Natural killer cell treated with Interleukin-12 subunit alpha and Interleukin-12 subunit beta and Interleukin-15 and Interleukin-18, amount 100 ng/mL, for 72 hours (primary cell): Measurements from ENCODE around the gene SMG6. TPM values are rescaled to one million over a fixed set of nuclear protein-coding genes. Genes with fewer than 3 reads are reported as not detected.
A peak's percentile ranks its signal among the peaks of the same experiment; 100 is the strongest.

Source experiments
- ATAC-seq, 2 donors: fragments of 150-1000 bp; cut with Tn5 transposase in 1 of 2; sonication (Bioruptor Pico), chemical (Tn5 transposase) in 1 of 2; 2 replicates each; pipeline ENCODE4 v1.10.0; 2021
- DNase-seq: peaks from one replicate; pipeline ENCODE4 v3.0.0; 2022; ENCODE audit warnings: low spot score
- H3K27ac Mint-ChIP-seq, 2 donors: 1 replicate in 1 of 2; 2 replicates in 1 of 2; pipeline ENCODE4 v1.8.0; 2022; ENCODE audit warnings: mixed read lengths in 2 of 2, mild to moderate bottlenecking in 1 of 2, moderate library complexity in 1 of 2
- H3K27me3 Mint-ChIP-seq, 2 donors: 1 replicate in 1 of 2; 2 replicates in 1 of 2; pipeline ENCODE4 v1.8.0; 2022; ENCODE audit warnings: mixed read lengths in 2 of 2
- H3K36me3 Mint-ChIP-seq: one replicate; pipeline ENCODE4 v1.8.0; 2022; ENCODE audit warnings: mixed read lengths
- H3K4me1 Mint-ChIP-seq, 2 donors: 1 replicate in 1 of 2; 2 replicates in 1 of 2; pipeline ENCODE4 v1.8.0; 2022; ENCODE audit warnings: low read depth in 2 of 2, mixed read lengths in 2 of 2, mild to moderate bottlenecking in 1 of 2
- H3K4me3 Mint-ChIP-seq: one replicate; pipeline ENCODE4 v1.8.0; 2022; ENCODE audit warnings: mixed read lengths
- H3K9me3 Mint-ChIP-seq: 2 replicates; pipeline ENCODE4 v1.8.0; 2022; ENCODE audit warnings: mixed read lengths
- total RNA-seq, 2 donors: library from RNA; stranded (reverse); gene quantifications; one replicate each; pipeline ENCODE4 v1.2.3, GENCODE V29; 2022

Gene SMG6
- total RNA-seq, 2 donors from 2014 or later = 33.6 to 74.7 TPM

- H3K36me3 Mint-ChIP-seq = peaks cover 4% of the 10 kb centered on the region
Observed at GRCh38 chr17:2060681-2061440, 242.7 kb downstream of the SMG6 start.

GRCh38 chr17:2060385-2060658 is 243.3 kb downstream of the SMG6 start:
- Mint-ChIP-seq H3K36me3 (peaks cover 4% of the 10 kb centered on the region), H3K27me3 (no peaks in the 10 kb centered on the region), H3K9me3 (no peaks in the 10 kb centered on the region), H3K27ac (peak overlapping the region in 1 of 2 donors; percentile 59), H3K4me1 (peaks cover 33 to 42% of the 10 kb centered on the region in 2 donors), H3K4me3 (no peak overlapping the region)
- ATAC-seq (no peak), DNase-seq (no peak)

More at GRCh38 chr17:2060681-2061440, 242.7 kb downstream of the SMG6 start:
- Mint-ChIP-seq H3K4me3 (no peak overlapping the region), H3K27ac (peak overlapping the region; percentile 50 to 59), H3K27me3 (no peaks in the 10 kb centered on the region), H3K9me3 (no peaks in the 10 kb centered on the region), H3K4me1 (peaks cover 33 to 42% of the 10 kb centered on the region in 2 donors)
- DNase-seq (no peak), ATAC-seq (no peak)

- DNase-seq (no peak), ATAC-seq (no peak)
- Mint-ChIP-seq H3K9me3 (no peaks in the 10 kb centered on the region), H3K4me1 (peaks cover 31 to 39% of the 10 kb centered on the region in 2 donors), H3K27me3 (no peaks in the 10 kb centered on the region), H3K36me3 (peaks cover 4% of the 10 kb centered on the region), H3K27ac (peak overlapping the region; percentile 59 to 62), H3K4me3 (peak overlapping the region; percentile 63)
Observed at GRCh38 chr17:2059547-2060384, 243.8 kb downstream of the SMG6 start.

GRCh38 chr17:2058586-2059546 is 244.7 kb downstream of the SMG6 start:
- Mint-ChIP-seq H3K9me3 (no peaks in the 10 kb centered on the region), H3K27me3 (no peaks in the 10 kb centered on the region), H3K4me1 (peaks cover 27 to 34% of the 10 kb centered on the region in 2 donors), H3K4me3 (peak overlapping the region; percentile 63), H3K36me3 (peaks cover 4% of the 10 kb centered on the region), H3K27ac (peak overlapping the region; percentile 37 to 62)
- ATAC-seq (peak; percentile 26 to 52), DNase-seq (peak; percentile 79)

GRCh38 chr17:2057760-2058585 is 245.6 kb downstream of the SMG6 start:
- DNase-seq = no peak
- H3K9me3 Mint-ChIP-seq = no peaks in the 10 kb centered on the region
- no peaks in the 10 kb centered on the region for H3K27me3 Mint-ChIP-seq
- H3K4me1 Mint-ChIP-seq = peaks cover 30 to 31% of the 10 kb centered on the region in 2 donors
- H3K36me3 Mint-ChIP-seq = peaks cover 4% of the 10 kb centered on the region
- H3K4me3 Mint-ChIP-seq = peak overlapping the region; percentile 15
- ATAC-seq = no peak
- H3K27ac Mint-ChIP-seq = no peak overlapping the region

- Mint-ChIP-seq H3K4me3 (no peak overlapping the region), H3K36me3 (peaks cover 4% of the 10 kb centered on the region), H3K4me1 (peaks cover 26 to 27% of the 10 kb centered on the region in 2 donors), H3K9me3 (no peaks in the 10 kb centered on the region), H3K27me3 (no peaks in the 10 kb centered on the region), H3K27ac (no peak overlapping the region)
- ATAC-seq (no peak), DNase-seq (no peak)
Observed at GRCh38 chr17:2057175-2057759, 246.3 kb downstream of the SMG6 start.

- no peaks in the 10 kb centered on the region for H3K9me3 Mint-ChIP-seq
- no peak overlapping the region for H3K27ac Mint-ChIP-seq
- peak overlapping the region; percentile 63 for H3K4me3 Mint-ChIP-seq
- no peak for ATAC-seq
- peaks cover 4% of the 10 kb centered on the region for H3K36me3 Mint-ChIP-seq
- H3K27me3 Mint-ChIP-seq = no peaks in the 10 kb centered on the region
- DNase-seq = no peak
- peaks cover 28 to 31% of the 10 kb centered on the region in 2 donors for H3K4me1 Mint-ChIP-seq
Observed at GRCh38 chr17:2056206-2057174, 247.1 kb downstream of the SMG6 start.

- peak overlapping the region; percentile 80 for H3K4me3 Mint-ChIP-seq
- no peaks in the 10 kb centered on the region for H3K27me3 Mint-ChIP-seq
- peaks cover 25 to 28% of the 10 kb centered on the region in 2 donors for H3K4me1 Mint-ChIP-seq
- ATAC-seq (peak; percentile 10 to 13), DNase-seq (no peak)
- no peak overlapping the region for H3K27ac Mint-ChIP-seq
- no peaks in the 10 kb centered on the region for H3K9me3 Mint-ChIP-seq
- peaks cover 3% of the 10 kb centered on the region for H3K36me3 Mint-ChIP-seq
Observed at GRCh38 chr17:2055292-2056205, 248.0 kb downstream of the SMG6 start.

- DNase-seq (peak; percentile 85), ATAC-seq (peak; percentile 65 to 71)
- Mint-ChIP-seq H3K4me1 (peaks cover 20 to 22% of the 10 kb centered on the region in 2 donors), H3K4me3 (peak within 1 kb of the TSS; percentile 80), H3K9me3 (no peaks in the 10 kb centered on the region), H3K27me3 (no peaks in the 10 kb centered on the region), H3K27ac (peak within 1 kb of the TSS; percentile 51 to 55), H3K36me3 (no peaks in the 10 kb centered on the region)
Observed at GRCh38 chr17:2054512-2055291, 248.9 kb downstream of the SMG6 start, which contains the start of gene HIC1. HIC1 (plus strand) TSS chr17:2055103; CDS start chr17:2056691, 1,588 bp downstream.

GRCh38 chr17:2054262-2054511 is 249.4 kb downstream of the SMG6 start:
- DNase-seq (peak; percentile 82), ATAC-seq (no peak)
- H3K9me3 Mint-ChIP-seq = no peaks in the 10 kb centered on the region
- no peaks in the 10 kb centered on the region for H3K36me3 Mint-ChIP-seq
- peak overlapping the region; percentile 51 to 55 for H3K27ac Mint-ChIP-seq
- H3K4me1 Mint-ChIP-seq = peaks cover 17 to 19% of the 10 kb centered on the region in 2 donors
- no peaks in the 10 kb centered on the region for H3K27me3 Mint-ChIP-seq
- H3K4me3 Mint-ChIP-seq = peak overlapping the region; percentile 80
